GM23338 (cell line): Measurements from ENCODE around the gene ZNF664. TPM values are rescaled to one million over a fixed set of nuclear protein-coding genes. Genes with fewer than 3 reads are reported as not detected.

ENCODE experiments used
- ATAC-seq: fragments of 200-7000 bp; cut with Tn5 transposase; 3 replicates; pipeline ENCODE4 v1.9.1; 2020
- DNase-seq: peaks from one replicate; pipeline ENCODE4 v3.0.0-alpha.2; 2015; ENCODE audit warnings: low spot score
- H2AFZ ChIP-seq: fragments of 200-600 bp; sonication (generic); 2 replicates; pipeline ENCODE4 v1.8.0; 2016; ENCODE audit warnings: antibody characterized with exemption, mild to moderate bottlenecking, moderate library complexity
- H3F3A ChIP-seq: fragments of 200-600 bp; sonication (generic); replicated peaks from 2 replicates; pipeline ENCODE4 v1.8.0; 2017; ENCODE audit warnings: antibody characterized with exemption, mixed run types, low read depth
- H3K27ac ChIP-seq: fragments of 200-600 bp; sonication (generic); 2 replicates; pipeline ENCODE4 v1.6.1; 2016; ENCODE audit warnings: low read depth
- H3K27me3 ChIP-seq: fragments of 200-600 bp; sonication (generic); 2 replicates; pipeline ENCODE4 v1.8.0; 2016; ENCODE audit warnings: mild to moderate bottlenecking, mixed run types, moderate library complexity; ENCODE audit not compliant: insufficient read depth
- H3K36me3 ChIP-seq: fragments of 200-600 bp; sonication (generic); 2 replicates; pipeline ENCODE4 v1.8.0; 2016; ENCODE audit warnings: mild to moderate bottlenecking; ENCODE audit not compliant: insufficient read depth
- H3K4me1 ChIP-seq: fragments of 200-600 bp; sonication (generic); 2 replicates; pipeline ENCODE4 v1.8.0; 2016; ENCODE audit warnings: mild to moderate bottlenecking, moderate library complexity; ENCODE audit not compliant: insufficient read depth
- H3K4me2 ChIP-seq: fragments of 200-600 bp; sonication (generic); 2 replicates; pipeline ENCODE4 v1.7.1; 2017; ENCODE audit warnings: mixed run types
- H3K4me3 ChIP-seq: fragments of 200-600 bp; sonication (generic); 2 replicates; pipeline ENCODE4 v1.6.1; 2016; ENCODE audit warnings: mixed run types
- H3K79me2 ChIP-seq: fragments of 200-600 bp; sonication (generic); replicated peaks from 2 replicates; pipeline ENCODE4 v1.8.0; 2017; ENCODE audit warnings: mild to moderate bottlenecking; ENCODE audit not compliant: insufficient read depth
- H3K9me2 ChIP-seq: fragments of 200-600 bp; sonication (generic); 2 replicates; pipeline ENCODE4 v1.8.0; 2017; ENCODE audit not compliant: insufficient read depth
- H4K20me1 ChIP-seq: fragments of 200-600 bp; sonication (generic); replicated peaks from 2 replicates; pipeline ENCODE4 v1.8.0; 2017; ENCODE audit warnings: mild to moderate bottlenecking; ENCODE audit not compliant: insufficient read depth
- H3K27ac Mint-ChIP-seq: 2 replicates; pipeline ENCODE4 v1.8.0; 2020; ENCODE audit warnings: inconsistent platforms, mild to moderate bottlenecking, moderate library complexity, mixed read lengths
- H3K27me3 Mint-ChIP-seq: 3 replicates; pipeline ENCODE4 v1.8.0; 2022; ENCODE audit warnings: low read depth, mild to moderate bottlenecking, moderate library complexity, mixed read lengths, inconsistent platforms; ENCODE audit not compliant: insufficient read depth, poor library complexity
- H3K36me3 Mint-ChIP-seq: 3 replicates; pipeline ENCODE4 v1.8.0; 2021; ENCODE audit warnings: low read depth, mild to moderate bottlenecking, inconsistent platforms, moderate library complexity, mixed read lengths
- H3K4me1 Mint-ChIP-seq: 3 replicates; pipeline ENCODE4 v1.8.0; 2020; ENCODE audit warnings: mild to moderate bottlenecking, inconsistent platforms, mixed read lengths
- H3K4me3 Mint-ChIP-seq: 3 replicates; pipeline ENCODE4 v1.8.0; 2021; ENCODE audit warnings: moderate library complexity, mild to moderate bottlenecking, inconsistent platforms, mixed read lengths
- H3K9me3 Mint-ChIP-seq: 3 replicates; pipeline ENCODE4 v1.8.0; 2020; ENCODE audit warnings: moderate library complexity, mild to moderate bottlenecking, inconsistent platforms, mixed read lengths
- CREB1 ChIP-seq: fragments of 250-450 bp; sonication (Bioruptor Pico); IDR thresholded peaks from 2 replicates; pipeline ENCODE4 v1.5.0; 2020; ENCODE audit warnings: low read depth, mild to moderate bottlenecking, moderate library complexity
- EZH2 ChIP-seq: fragments of 200-600 bp; sonication (generic); IDR thresholded peaks from one replicate; pipeline ENCODE4 v1.8.0; 2017; ENCODE audit warnings: antibody characterized with exemption, mild to moderate bottlenecking, low read depth; ENCODE audit not compliant: unreplicated experiment
- EZH2phosphoT487 ChIP-seq: fragments of 200-600 bp; sonication (generic); IDR thresholded peaks from one replicate; pipeline ENCODE4 v1.8.1; 2018; ENCODE audit warnings: antibody characterized with exemption; ENCODE audit not compliant: unreplicated experiment
- JUNB ChIP-seq: IDR thresholded peaks from one replicate; pipeline ENCODE4 v1.6.1; 2016; ENCODE audit warnings: antibody characterized with exemption; ENCODE audit not compliant: unreplicated experiment
- NANOG ChIP-seq: IDR thresholded peaks from 2 replicates; pipeline ENCODE4 v1.6.1; 2016; ENCODE audit warnings: antibody characterized with exemption, borderline replicate concordance
- POLR2AphosphoS5 ChIP-seq: IDR thresholded peaks from 2 replicates; pipeline ENCODE4 v1.6.1; 2016; ENCODE audit warnings: antibody characterized with exemption, low read depth
- STAT1 ChIP-seq: IDR thresholded peaks from one replicate; pipeline ENCODE4 v1.6.1; 2016; ENCODE audit warnings: antibody characterized with exemption; ENCODE audit not compliant: unreplicated experiment
- ZNF114 ChIP-seq: fragments of 250-450 bp; sonication (Bioruptor Pico); IDR thresholded peaks from 2 replicates; pipeline ENCODE4 v1.5.0; 2020; ENCODE audit warnings: mild to moderate bottlenecking, moderate library complexity
- ZNF331 ChIP-seq: fragments of 250-450 bp; sonication (Bioruptor Pico); IDR thresholded peaks from 2 replicates; pipeline ENCODE4 v1.5.0; 2020; ENCODE audit warnings: low read depth, mild to moderate bottlenecking, moderate library complexity
- polyA plus RNA-seq: library from polyadenylated mRNA; unstranded; fragments of >200 nt; fragmentation: Nextera tagmentation; extraction: Ambion mirVana; gene quantifications from 2 replicates; pipeline ENCODE4 v1.2.1, GENCODE V29; 2016
- total RNA-seq: library from RNA; depleted of rRNA; stranded (reverse); fragments of >200 nt; shearing (Covaris generic); gene quantifications from 2 replicates; pipeline ENCODE4 v1.2.3, GENCODE V29; 2014
- TF ChIP-seq, protein P1 (sequence below): IDR thresholded peaks from one replicate; pipeline ENCODE4 v1.6.1; 2018; ENCODE audit warnings: antibody characterized with exemption; ENCODE audit not compliant: unreplicated experiment
- TF ChIP-seq, protein P2 (sequence below), 2 experiments: fragments of 200-600 bp in 1 of 2; sonication (generic) in 1 of 2; conservative IDR thresholded peaks; 2 replicates each; pipeline versions ENCODE4 v1.5.1 to v1.6.1; 2016 to 2017; ENCODE audit warnings: antibody characterized with exemption in 2 of 2, low read depth in 2 of 2, mild to moderate bottlenecking in 2 of 2, moderate library complexity in 1 of 2
- TF ChIP-seq, protein P3 (sequence below): fragments of 250-450 bp; sonication (Bioruptor Pico); IDR thresholded peaks from 2 replicates; pipeline ENCODE4 v1.5.0; 2020; ENCODE audit warnings: mild to moderate bottlenecking, moderate library complexity
- TF ChIP-seq, protein P4 (sequence below): IDR thresholded peaks from 2 replicates; pipeline ENCODE4 v1.6.1; 2016; ENCODE audit warnings: antibody characterized with exemption

ZNF664 gene
- total and polyA plus RNA-seq, 2 experiments from 2014 or later: 8.1 to 35.2 TPM

DNA sequence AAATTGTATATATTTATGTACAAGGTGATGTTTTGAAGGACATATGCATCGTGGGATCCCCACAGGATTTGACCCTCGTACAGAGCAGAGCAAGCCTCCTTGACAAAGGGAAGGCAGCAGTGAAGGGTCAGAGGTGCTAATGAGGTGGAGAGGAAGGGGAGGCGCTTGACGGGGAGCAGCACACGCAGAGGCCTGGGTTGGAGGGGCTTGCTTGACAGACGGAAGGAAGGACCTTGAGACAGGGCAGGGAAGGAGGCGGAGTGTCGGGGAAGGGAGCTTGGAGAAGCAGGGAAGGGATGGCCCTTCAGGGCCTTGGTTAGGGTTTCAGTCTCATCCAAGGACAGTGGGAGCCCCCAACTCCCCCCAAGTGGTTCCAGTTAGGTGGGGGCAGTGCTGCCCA lies 52.6 kb downstream of the ZNF664 start:
- Mint-ChIP-seq H3K27me3 (peaks cover 6% of the 10 kb centered on the region), H3K4me1 (peaks cover 3% of the 10 kb centered on the region; the same call in 2 of the 3 replicates), H3K27ac (no peak overlapping the region; the same call in 1 of the 2 replicates), H3K4me3 (no peak overlapping the region), H3K9me3 (peaks cover 17% of the 10 kb centered on the region), H3K36me3 (peaks cover 4% of the 10 kb centered on the region; the same call in 2 of the 3 replicates)
- Histone ChIP-seq H3K4me2 (no peak overlapping the region), H2AFZ (no peak overlapping the region), H3K27me3 (no peaks in the 10 kb centered on the region), H3K9me2 (no peaks in the 10 kb centered on the region), H3K79me2 (no peaks in the 10 kb centered on the region), H3K4me3 (no peak overlapping the region), H3K36me3 (no peaks in the 10 kb centered on the region), H4K20me1 (no peaks in the 10 kb centered on the region), H3K4me1 (no peaks in the 10 kb centered on the region), H3F3A (no peaks in the 10 kb centered on the region), H3K27ac (no peak overlapping the region)
- ATAC-seq (no peak), DNase-seq (no peak)
- TF ChIP-seq, protein P1, sequence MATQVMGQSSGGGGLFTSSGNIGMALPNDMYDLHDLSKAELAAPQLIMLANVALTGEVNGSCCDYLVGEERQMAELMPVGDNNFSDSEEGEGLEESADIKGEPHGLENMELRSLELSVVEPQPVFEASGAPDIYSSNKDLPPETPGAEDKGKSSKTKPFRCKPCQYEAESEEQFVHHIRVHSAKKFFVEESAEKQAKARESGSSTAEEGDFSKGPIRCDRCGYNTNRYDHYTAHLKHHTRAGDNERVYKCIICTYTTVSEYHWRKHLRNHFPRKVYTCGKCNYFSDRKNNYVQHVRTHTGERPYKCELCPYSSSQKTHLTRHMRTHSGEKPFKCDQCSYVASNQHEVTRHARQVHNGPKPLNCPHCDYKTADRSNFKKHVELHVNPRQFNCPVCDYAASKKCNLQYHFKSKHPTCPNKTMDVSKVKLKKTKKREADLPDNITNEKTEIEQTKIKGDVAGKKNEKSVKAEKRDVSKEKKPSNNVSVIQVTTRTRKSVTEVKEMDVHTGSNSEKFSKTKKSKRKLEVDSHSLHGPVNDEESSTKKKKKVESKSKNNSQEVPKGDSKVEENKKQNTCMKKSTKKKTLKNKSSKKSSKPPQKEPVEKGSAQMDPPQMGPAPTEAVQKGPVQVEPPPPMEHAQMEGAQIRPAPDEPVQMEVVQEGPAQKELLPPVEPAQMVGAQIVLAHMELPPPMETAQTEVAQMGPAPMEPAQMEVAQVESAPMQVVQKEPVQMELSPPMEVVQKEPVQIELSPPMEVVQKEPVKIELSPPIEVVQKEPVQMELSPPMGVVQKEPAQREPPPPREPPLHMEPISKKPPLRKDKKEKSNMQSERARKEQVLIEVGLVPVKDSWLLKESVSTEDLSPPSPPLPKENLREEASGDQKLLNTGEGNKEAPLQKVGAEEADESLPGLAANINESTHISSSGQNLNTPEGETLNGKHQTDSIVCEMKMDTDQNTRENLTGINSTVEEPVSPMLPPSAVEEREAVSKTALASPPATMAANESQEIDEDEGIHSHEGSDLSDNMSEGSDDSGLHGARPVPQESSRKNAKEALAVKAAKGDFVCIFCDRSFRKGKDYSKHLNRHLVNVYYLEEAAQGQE: no peak
- TF ChIP-seq CREB1 (CRISPR knock-in tag): no peak
- TF ChIP-seq POLR2AphosphoS5: no peak
- no peak for TF ChIP-seq ZNF114
- TF ChIP-seq, protein P2, sequence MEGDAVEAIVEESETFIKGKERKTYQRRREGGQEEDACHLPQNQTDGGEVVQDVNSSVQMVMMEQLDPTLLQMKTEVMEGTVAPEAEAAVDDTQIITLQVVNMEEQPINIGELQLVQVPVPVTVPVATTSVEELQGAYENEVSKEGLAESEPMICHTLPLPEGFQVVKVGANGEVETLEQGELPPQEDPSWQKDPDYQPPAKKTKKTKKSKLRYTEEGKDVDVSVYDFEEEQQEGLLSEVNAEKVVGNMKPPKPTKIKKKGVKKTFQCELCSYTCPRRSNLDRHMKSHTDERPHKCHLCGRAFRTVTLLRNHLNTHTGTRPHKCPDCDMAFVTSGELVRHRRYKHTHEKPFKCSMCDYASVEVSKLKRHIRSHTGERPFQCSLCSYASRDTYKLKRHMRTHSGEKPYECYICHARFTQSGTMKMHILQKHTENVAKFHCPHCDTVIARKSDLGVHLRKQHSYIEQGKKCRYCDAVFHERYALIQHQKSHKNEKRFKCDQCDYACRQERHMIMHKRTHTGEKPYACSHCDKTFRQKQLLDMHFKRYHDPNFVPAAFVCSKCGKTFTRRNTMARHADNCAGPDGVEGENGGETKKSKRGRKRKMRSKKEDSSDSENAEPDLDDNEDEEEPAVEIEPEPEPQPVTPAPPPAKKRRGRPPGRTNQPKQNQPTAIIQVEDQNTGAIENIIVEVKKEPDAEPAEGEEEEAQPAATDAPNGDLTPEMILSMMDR (conservative IDR thresholded peaks at IDR 0.05; ENCODE audit: low read depth in 2 of 2): no peak
- TF ChIP-seq, protein P3, sequence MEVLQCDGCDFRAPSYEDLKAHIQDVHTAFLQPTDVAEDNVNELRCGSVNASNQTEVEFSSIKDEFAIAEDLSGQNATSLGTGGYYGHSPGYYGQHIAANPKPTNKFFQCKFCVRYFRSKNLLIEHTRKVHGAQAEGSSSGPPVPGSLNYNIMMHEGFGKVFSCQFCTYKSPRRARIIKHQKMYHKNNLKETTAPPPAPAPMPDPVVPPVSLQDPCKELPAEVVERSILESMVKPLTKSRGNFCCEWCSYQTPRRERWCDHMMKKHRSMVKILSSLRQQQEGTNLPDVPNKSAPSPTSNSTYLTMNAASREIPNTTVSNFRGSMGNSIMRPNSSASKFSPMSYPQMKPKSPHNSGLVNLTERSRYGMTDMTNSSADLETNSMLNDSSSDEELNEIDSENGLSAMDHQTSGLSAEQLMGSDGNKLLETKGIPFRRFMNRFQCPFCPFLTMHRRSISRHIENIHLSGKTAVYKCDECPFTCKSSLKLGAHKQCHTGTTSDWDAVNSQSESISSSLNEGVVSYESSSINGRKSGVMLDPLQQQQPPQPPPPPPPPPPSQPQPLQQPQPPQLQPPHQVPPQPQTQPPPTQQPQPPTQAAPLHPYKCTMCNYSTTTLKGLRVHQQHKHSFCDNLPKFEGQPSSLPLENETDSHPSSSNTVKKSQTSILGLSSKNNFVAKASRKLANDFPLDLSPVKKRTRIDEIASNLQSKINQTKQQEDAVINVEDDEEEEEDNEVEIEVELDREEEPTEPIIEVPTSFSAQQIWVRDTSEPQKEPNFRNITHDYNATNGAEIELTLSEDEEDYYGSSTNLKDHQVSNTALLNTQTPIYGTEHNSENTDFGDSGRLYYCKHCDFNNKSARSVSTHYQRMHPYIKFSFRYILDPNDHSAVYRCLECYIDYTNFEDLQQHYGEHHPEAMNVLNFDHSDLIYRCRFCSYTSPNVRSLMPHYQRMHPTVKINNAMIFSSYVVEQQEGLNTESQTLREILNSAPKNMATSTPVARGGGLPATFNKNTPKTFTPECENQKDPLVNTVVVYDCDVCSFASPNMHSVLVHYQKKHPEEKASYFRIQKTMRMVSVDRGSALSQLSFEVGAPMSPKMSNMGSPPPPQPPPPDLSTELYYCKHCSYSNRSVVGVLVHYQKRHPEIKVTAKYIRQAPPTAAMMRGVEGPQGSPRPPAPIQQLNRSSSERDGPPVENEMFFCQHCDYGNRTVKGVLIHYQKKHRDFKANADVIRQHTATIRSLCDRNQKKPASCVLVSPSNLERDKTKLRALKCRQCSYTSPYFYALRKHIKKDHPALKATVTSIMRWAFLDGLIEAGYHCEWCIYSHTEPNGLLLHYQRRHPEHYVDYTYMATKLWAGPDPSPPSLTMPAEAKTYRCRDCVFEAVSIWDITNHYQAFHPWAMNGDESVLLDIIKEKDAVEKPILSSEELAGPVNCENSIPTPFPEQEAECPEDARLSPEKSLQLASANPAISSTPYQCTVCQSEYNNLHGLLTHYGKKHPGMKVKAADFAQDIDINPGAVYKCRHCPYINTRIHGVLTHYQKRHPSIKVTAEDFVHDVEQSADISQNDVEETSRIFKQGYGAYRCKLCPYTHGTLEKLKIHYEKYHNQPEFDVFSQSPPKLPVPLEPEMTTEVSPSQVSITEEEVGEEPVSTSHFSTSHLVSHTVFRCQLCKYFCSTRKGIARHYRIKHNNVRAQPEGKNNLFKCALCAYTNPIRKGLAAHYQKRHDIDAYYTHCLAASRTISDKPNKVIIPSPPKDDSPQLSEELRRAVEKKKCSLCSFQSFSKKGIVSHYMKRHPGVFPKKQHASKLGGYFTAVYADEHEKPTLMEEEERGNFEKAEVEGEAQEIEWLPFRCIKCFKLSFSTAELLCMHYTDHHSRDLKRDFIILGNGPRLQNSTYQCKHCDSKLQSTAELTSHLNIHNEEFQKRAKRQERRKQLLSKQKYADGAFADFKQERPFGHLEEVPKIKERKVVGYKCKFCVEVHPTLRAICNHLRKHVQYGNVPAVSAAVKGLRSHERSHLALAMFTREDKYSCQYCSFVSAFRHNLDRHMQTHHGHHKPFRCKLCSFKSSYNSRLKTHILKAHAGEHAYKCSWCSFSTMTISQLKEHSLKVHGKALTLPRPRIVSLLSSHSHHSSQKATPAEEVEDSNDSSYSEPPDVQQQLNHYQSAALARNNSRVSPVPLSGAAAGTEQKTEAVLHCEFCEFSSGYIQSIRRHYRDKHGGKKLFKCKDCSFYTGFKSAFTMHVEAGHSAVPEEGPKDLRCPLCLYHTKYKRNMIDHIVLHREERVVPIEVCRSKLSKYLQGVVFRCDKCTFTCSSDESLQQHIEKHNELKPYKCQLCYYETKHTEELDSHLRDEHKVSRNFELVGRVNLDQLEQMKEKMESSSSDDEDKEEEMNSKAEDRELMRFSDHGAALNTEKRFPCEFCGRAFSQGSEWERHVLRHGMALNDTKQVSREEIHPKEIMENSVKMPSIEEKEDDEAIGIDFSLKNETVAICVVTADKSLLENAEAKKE (CRISPR knock-in tag): no peak
- no peak for TF ChIP-seq ZNF331 (CRISPR knock-in tag)
- TF ChIP-seq EZH2phosphoT487: no peak
- TF ChIP-seq JUNB: no peak
- TF ChIP-seq EZH2: no peak
- TF ChIP-seq NANOG: no peak
- TF ChIP-seq STAT1: no peak
- TF ChIP-seq, protein P4, sequence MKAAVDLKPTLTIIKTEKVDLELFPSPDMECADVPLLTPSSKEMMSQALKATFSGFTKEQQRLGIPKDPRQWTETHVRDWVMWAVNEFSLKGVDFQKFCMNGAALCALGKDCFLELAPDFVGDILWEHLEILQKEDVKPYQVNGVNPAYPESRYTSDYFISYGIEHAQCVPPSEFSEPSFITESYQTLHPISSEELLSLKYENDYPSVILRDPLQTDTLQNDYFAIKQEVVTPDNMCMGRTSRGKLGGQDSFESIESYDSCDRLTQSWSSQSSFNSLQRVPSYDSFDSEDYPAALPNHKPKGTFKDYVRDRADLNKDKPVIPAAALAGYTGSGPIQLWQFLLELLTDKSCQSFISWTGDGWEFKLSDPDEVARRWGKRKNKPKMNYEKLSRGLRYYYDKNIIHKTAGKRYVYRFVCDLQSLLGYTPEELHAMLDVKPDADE: no peak
